ENCODE measurements around the gene LGALS7.

Gene LGALS7

DNA sequence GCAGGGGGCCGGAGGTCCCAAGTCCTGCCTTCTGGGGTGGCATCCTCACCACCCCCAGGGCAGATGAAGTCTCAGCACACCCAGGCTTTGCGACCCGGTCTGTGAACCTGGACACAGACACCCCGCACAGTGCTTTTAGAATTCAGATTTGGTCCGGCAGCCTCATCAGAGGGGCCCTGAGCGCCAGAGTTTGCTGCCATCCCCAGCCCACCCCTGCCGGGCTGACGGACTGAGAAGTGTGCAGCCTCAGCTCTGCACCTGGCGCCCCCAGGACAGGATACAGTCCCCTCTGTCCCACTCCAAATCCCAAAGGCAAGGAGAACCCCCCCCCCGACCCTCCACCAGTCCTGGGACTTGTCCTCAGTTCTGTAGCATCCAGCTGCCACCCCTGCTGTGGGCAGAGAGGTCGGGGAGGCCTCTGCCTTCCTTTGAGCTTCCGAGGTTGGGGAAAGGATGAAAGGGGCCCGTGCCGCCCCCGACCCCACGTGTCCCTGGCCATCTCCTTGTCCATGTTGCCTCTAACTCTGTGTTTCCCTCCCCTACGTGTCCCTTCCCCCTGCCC, 45.9 kb downstream of the LGALS7 start:
- no peak overlapping the region for H3K4me3 ChIP-seq (ENCODE audit: insufficient read depth in 1 of 2, low read depth in 1 of 2, low read length in 2 of 2)
- 96% methylated on average over 15 of the region's 17 CpGs for WGBS
- H3K36me3 ChIP-seq (ENCODE audit: control insufficient read depth in 1 of 2, insufficient read depth in 2 of 2, low read depth in 1 of 2, low read length in 2 of 2), result peaks cover 85 to 99% of the 10 kb centered on the region in 2 experiments

DNA sequence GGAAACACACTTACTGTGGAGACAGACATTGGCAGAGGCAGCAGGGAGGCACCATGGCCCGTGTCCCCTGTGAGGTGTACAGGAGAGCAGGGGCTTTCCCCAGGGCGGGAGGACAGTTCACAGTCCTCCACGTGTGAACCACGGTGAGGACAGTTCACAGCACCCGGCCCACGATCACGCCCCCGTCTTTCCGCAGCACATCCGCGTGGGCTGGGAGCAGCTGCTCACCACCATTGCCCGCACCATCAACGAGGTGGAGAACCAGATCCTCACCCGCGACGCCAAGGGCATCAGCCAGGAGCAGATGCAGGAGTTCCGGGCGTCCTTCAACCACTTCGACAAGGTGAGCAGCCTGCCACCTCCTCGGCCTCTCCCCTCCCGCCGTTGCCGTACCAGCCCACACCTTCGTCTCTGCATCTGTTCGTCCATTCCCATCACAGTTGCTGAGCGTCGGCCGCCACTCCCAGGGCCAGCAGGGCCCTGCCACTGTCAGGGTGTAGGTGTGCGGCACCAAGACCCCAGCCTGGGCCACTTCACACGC, 46.5 kb downstream of the LGALS7 start:
- Histone ChIP-seq H3K4me1 (ENCODE audit: control insufficient read depth, insufficient read depth, low read depth, low read length) (peaks cover 39% of the 10 kb centered on the region), H4K91ac (ENCODE audit: low read length) (no peak overlapping the region), H3K4ac (ENCODE audit: low read depth in 1 of 2, low read length in 2 of 2) (no peak overlapping the region), H2BK12ac (ENCODE audit: low read length in 2 of 2) (no peak overlapping the region), H3K14ac (ENCODE audit: low read length in 2 of 2) (no peak overlapping the region), H2BK120ac (ENCODE audit: low read depth, low read length) (no peak overlapping the region), H3K36me3 (ENCODE audit: control insufficient read depth in 1 of 2, insufficient read depth in 2 of 2, low read depth in 1 of 2, low read length in 2 of 2) (peaks cover 88 to 99% of the 10 kb centered on the region in 2 experiments), H2AK5ac (ENCODE audit: low read length, severe bottlenecking) (no peak overlapping the region), H4K8ac (ENCODE audit: low read length) (peak overlapping the region; percentile 0), H3K4me2 (ENCODE audit: low read length, poor library complexity, severe bottlenecking) (no peak overlapping the region), H3K18ac (ENCODE audit: low read depth in 1 of 2, low read length in 2 of 2) (peak overlapping the region in 1 of 2 experiments; percentile 34), H3K4me3 (ENCODE audit: insufficient read depth in 1 of 2, low read depth in 1 of 2, low read length in 2 of 2) (no peak overlapping the region), H3K23ac (ENCODE audit: low read length in 2 of 2) (peak overlapping the region in 1 of 2 experiments; percentile 38), H3K9ac (ENCODE audit: low read length) (no peak overlapping the region), H3K27ac (ENCODE audit: low read length, poor library complexity, severe bottlenecking) (no peak overlapping the region), H2BK5ac (ENCODE audit: low read depth, low read length, poor library complexity, severe bottlenecking) (no peak overlapping the region), H3K9me3 (ENCODE audit: control insufficient read depth, low read length) (no peaks in the 10 kb centered on the region), H2BK15ac (ENCODE audit: low read depth, poor library complexity, severe bottlenecking) (no peak overlapping the region), H3K27me3 (ENCODE audit: control insufficient read depth in 1 of 2, insufficient read depth in 1 of 2, low read length in 2 of 2) (no peaks in the 10 kb centered on the region), H2AFZ (ENCODE audit: low read depth, low read length) (no peak overlapping the region), H3K79me1 (replicated peaks; ENCODE audit: low read length, poor library complexity, severe bottlenecking) (peaks cover 28% of the 10 kb centered on the region)
- no peak for DNase-seq
- 95% methylated on average over 30 of the region's 30 CpGs for WGBS

More for the DNA sequence above, 45.9 kb downstream of the LGALS7 start:
- Histone ChIP-seq H2BK5ac (ENCODE audit: low read depth, low read length, poor library complexity, severe bottlenecking) (no peak overlapping the region), H3K79me1 (replicated peaks; ENCODE audit: low read length, poor library complexity, severe bottlenecking) (peaks cover 27% of the 10 kb centered on the region), H2AFZ (ENCODE audit: low read depth, low read length) (no peak overlapping the region), H3K9me3 (ENCODE audit: control insufficient read depth, low read length) (no peaks in the 10 kb centered on the region), H3K14ac (ENCODE audit: low read length in 2 of 2) (no peak overlapping the region), H2BK12ac (ENCODE audit: low read length in 2 of 2) (no peak overlapping the region), H3K4ac (ENCODE audit: low read depth in 1 of 2, low read length in 2 of 2) (no peak overlapping the region), H3K9ac (ENCODE audit: low read length) (no peak overlapping the region), H2BK120ac (ENCODE audit: low read depth, low read length) (no peak overlapping the region), H4K8ac (ENCODE audit: low read length) (no peak overlapping the region), H3K23ac (ENCODE audit: low read length in 2 of 2) (no peak overlapping the region), H2AK5ac (ENCODE audit: low read length, severe bottlenecking) (no peak overlapping the region), H3K27me3 (ENCODE audit: control insufficient read depth in 1 of 2, insufficient read depth in 1 of 2, low read length in 2 of 2) (no peaks in the 10 kb centered on the region), H3K4me2 (ENCODE audit: low read length, poor library complexity, severe bottlenecking) (no peak overlapping the region), H4K91ac (ENCODE audit: low read length) (no peak overlapping the region), H2BK15ac (ENCODE audit: low read depth, poor library complexity, severe bottlenecking) (no peak overlapping the region), H3K4me1 (ENCODE audit: control insufficient read depth, insufficient read depth, low read depth, low read length) (peaks cover 37% of the 10 kb centered on the region), H3K18ac (ENCODE audit: low read depth in 1 of 2, low read length in 2 of 2) (peak overlapping the region in 1 of 2 experiments; percentile 1), H3K27ac (ENCODE audit: low read length, poor library complexity, severe bottlenecking) (no peak overlapping the region)
- DNase-seq, result no peak

DNA sequence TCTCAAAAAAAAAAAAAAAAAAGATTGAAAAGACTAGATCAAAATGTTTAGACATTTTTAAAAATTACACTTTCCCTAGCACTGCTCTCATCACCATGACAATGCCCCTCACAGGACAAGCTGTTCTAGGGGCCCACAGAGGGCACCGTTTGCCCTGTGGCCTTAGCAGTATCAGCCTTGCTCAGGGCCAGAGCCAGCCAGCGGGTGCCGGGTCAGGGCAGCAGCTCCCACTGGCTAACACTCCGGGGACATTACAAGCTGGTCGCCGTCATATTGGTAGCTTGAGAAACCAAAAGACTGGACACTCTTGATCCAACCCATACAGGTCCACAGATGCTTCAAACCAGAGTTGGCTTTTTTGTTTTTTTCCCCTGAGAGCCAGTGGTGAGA, 47.0 kb downstream of the LGALS7 start:
- Histone ChIP-seq H2BK5ac (ENCODE audit: low read depth, low read length, poor library complexity, severe bottlenecking) (no peak overlapping the region), H3K9me3 (ENCODE audit: control insufficient read depth, low read length) (no peaks in the 10 kb centered on the region), H4K91ac (ENCODE audit: low read length) (no peak overlapping the region), H3K4me2 (ENCODE audit: low read length, poor library complexity, severe bottlenecking) (no peak overlapping the region), H3K9ac (ENCODE audit: low read length) (no peak overlapping the region), H2BK120ac (ENCODE audit: low read depth, low read length) (no peak overlapping the region), H2AFZ (ENCODE audit: low read depth, low read length) (no peak overlapping the region), H2BK15ac (ENCODE audit: low read depth, poor library complexity, severe bottlenecking) (no peak overlapping the region), H3K79me1 (replicated peaks; ENCODE audit: low read length, poor library complexity, severe bottlenecking) (peaks cover 32% of the 10 kb centered on the region), H3K4me3 (ENCODE audit: insufficient read depth in 1 of 2, low read depth in 1 of 2, low read length in 2 of 2) (no peak overlapping the region), H2BK12ac (ENCODE audit: low read length in 2 of 2) (no peak overlapping the region), H2AK5ac (ENCODE audit: low read length, severe bottlenecking) (no peak overlapping the region), H3K4me1 (ENCODE audit: control insufficient read depth, insufficient read depth, low read depth, low read length) (peaks cover 43% of the 10 kb centered on the region), H3K23ac (ENCODE audit: low read length in 2 of 2) (no peak overlapping the region), H3K14ac (ENCODE audit: low read length in 2 of 2) (no peak overlapping the region), H3K18ac (ENCODE audit: low read depth in 1 of 2, low read length in 2 of 2) (no peak overlapping the region), H3K27ac (ENCODE audit: low read length, poor library complexity, severe bottlenecking) (peak overlapping the region; percentile 1), H4K8ac (ENCODE audit: low read length) (no peak overlapping the region), H3K27me3 (ENCODE audit: control insufficient read depth in 1 of 2, insufficient read depth in 1 of 2, low read length in 2 of 2) (no peaks in the 10 kb centered on the region), H3K4ac (ENCODE audit: low read depth in 1 of 2, low read length in 2 of 2) (no peak overlapping the region), H3K36me3 (ENCODE audit: control insufficient read depth in 1 of 2, insufficient read depth in 2 of 2, low read depth in 1 of 2, low read length in 2 of 2) (peaks cover 88 to 99% of the 10 kb centered on the region in 2 experiments)
- DNase-seq, result no peak
- WGBS, result 95% methylated on average over 6 of the region's 6 CpGs

DNA sequence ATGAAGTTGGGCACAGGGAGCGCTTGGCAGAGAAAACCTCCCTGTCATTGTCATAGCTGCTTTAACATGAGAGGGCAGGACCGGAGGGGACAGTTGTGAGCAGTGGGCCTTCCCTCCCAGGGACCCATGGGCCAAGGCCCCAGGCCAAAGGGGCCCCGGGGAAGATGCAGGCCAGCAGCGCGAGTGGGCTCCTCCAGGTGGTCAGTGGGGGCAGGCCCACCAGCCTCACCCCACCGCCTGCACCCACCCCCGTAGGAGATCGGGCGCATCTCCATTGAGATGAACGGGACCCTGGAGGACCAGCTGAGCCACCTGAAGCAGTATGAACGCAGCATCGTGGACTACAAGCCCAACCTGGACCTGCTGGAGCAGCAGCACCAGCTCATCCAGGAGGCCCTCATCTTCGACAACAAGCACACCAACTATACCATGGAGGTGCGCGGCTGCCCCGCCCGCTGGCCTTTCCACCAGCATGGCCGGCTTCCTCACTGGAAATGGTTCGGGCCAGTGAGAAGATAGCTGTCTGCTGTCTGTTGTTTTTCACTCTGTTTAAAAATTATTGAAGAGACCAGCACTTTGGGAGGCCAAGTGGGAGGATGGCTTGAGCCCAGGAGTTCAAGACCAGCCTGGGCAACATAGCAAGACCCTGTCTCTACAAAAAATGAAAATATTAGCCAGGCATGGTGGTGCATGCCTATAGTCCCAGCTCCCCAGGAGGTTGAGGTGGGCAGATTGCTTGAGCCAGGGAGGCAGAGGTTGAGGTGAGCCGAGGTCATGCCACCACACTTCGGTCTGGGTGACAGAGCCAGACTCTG, 47.6 kb downstream of the LGALS7 start:
- no peak overlapping the region for H3K27ac ChIP-seq (ENCODE audit: low read length, poor library complexity, severe bottlenecking)
- H3K79me1 ChIP-seq (replicated peaks; ENCODE audit: low read length, poor library complexity, severe bottlenecking), result peaks cover 33% of the 10 kb centered on the region
- H3K36me3 ChIP-seq (ENCODE audit: control insufficient read depth in 1 of 2, insufficient read depth in 2 of 2, low read depth in 1 of 2, low read length in 2 of 2), result peaks cover 89 to 99% of the 10 kb centered on the region in 2 experiments
- no peaks in the 10 kb centered on the region for H3K27me3 ChIP-seq (ENCODE audit: control insufficient read depth in 1 of 2, insufficient read depth in 1 of 2, low read length in 2 of 2)
- WGBS, result 95% methylated on average over 17 of the region's 21 CpGs
- H2BK5ac ChIP-seq (ENCODE audit: low read depth, low read length, poor library complexity, severe bottlenecking), result no peak overlapping the region
- H3K9ac ChIP-seq (ENCODE audit: low read length), result no peak overlapping the region
- no peaks in the 10 kb centered on the region for H3K9me3 ChIP-seq (ENCODE audit: control insufficient read depth, low read length)
- DNase-seq, result no peak
- H2AK5ac ChIP-seq (ENCODE audit: low read length, severe bottlenecking), result no peak overlapping the region
- no peak overlapping the region for H3K4me3 ChIP-seq (ENCODE audit: insufficient read depth in 1 of 2, low read depth in 1 of 2, low read length in 2 of 2)
- H3K23ac ChIP-seq (ENCODE audit: low read length in 2 of 2), result no peak overlapping the region
- no peak overlapping the region for H3K4me2 ChIP-seq (ENCODE audit: low read length, poor library complexity, severe bottlenecking)
- H2AFZ ChIP-seq (ENCODE audit: low read depth, low read length), result no peak overlapping the region
- no peak overlapping the region for H4K8ac ChIP-seq (ENCODE audit: low read length)
- H3K4ac ChIP-seq (ENCODE audit: low read depth in 1 of 2, low read length in 2 of 2), result no peak overlapping the region
- H2BK120ac ChIP-seq (ENCODE audit: low read depth, low read length), result no peak overlapping the region
- H2BK12ac ChIP-seq (ENCODE audit: low read length in 2 of 2), result no peak overlapping the region
- no peak overlapping the region for H3K14ac ChIP-seq (ENCODE audit: low read length in 2 of 2)
- no peak overlapping the region for H4K91ac ChIP-seq (ENCODE audit: low read length)
- H2BK15ac ChIP-seq (ENCODE audit: low read depth, poor library complexity, severe bottlenecking), result no peak overlapping the region
- peaks cover 46% of the 10 kb centered on the region for H3K4me1 ChIP-seq (ENCODE audit: control insufficient read depth, insufficient read depth, low read depth, low read length)
- no peak overlapping the region for H3K18ac ChIP-seq (ENCODE audit: low read depth in 1 of 2, low read length in 2 of 2)

All from mesenchymal stem cell (in vitro differentiated cells and primary cell).